Measurements from ENCODE around the gene MMP14. TPM values are rescaled to one million over a fixed set of nuclear protein-coding genes. Genes with fewer than 3 reads are reported as not detected.

Gene MMP14
- total and polyA plus RNA-seq, 2 of the 13 experiments (the other 11 are each of a cell fraction or from before 2014, with no cell fraction given) = 5.2 to 9.8 TPM

DNA sequence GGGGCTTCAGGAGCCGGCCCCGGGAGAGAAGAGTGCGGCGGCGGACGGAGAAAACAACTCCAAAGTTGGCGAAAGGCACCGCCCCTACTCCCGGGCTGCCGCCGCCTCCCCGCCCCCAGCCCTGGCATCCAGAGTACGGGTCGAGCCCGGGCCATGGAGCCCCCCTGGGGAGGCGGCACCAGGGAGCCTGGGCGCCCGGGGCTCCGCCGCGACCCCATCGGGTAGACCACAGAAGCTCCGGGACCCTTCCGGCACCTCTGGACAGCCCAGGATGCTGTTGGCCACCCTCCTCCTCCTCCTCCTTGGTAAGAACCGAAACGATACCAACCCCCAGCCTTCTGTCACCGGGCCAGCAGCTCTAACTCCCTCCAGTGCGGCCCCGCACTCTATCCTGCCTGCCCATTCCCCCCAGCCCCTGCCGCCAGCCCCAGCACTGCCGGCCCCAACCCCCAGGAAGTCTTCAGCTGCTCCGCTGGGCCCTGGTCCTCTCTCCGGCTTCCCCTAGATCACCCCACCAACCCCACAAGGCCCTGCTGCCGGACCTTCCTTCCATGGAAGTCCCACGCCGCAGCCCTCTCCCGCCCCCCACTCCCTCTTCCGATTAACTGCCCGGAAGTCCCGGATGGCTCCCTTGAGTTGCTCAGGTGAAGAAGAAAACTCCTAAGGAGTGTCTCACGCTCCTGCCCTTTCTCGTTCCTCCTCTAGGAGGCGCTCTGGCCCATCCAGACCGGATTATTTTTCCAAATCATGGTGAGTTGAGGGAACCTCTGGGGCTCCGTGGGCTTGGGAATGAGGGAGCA lies 35.8 kb downstream of the MMP14 start (continued):
- TF ChIP-seq CREBL2 (CRISPR knock-in tag; IDR thresholded peaks at IDR 0.05; ENCODE audit: borderline replicate concordance) (no peak; the same call in 1 of the 2 replicates), ZFP41 (CRISPR knock-in tag; IDR thresholded peaks at IDR 0.05; ENCODE audit: borderline replicate concordance) (no peak), U2AF1 (optimal IDR thresholded peaks at IDR 0.05; ENCODE audit: low read depth, low read length) (no peak), ZNF703 (CRISPR knock-in tag; IDR thresholded peaks at IDR 0.05; ENCODE audit: borderline replicate concordance) (no peak), AGO2 (optimal IDR thresholded peaks at IDR 0.05; ENCODE audit: low read depth, low read length) (peak; percentile 69), POLR2G (IDR thresholded peaks at IDR 0.05; ENCODE audit: low read depth, low read length) (peak; percentile 54; the same call in 1 of the 2 replicates), ZNF138 (CRISPR knock-in tag; IDR thresholded peaks at IDR 0.05; ENCODE audit: low read depth) (no peak), MAF1 (CRISPR knock-in tag; IDR thresholded peaks at IDR 0.05; ENCODE audit: borderline replicate concordance) (no peak), THAP11 (CRISPR knock-in tag; IDR thresholded peaks at IDR 0.05) (no peak; the same call in 1 of the 2 replicates), ZBTB2 (CRISPR knock-in tag; IDR thresholded peaks at IDR 0.05; ENCODE audit: low read depth) (no peak), SP1 (IDR thresholded peaks at IDR 0.05) (no peak), SP1 (CRISPR knock-in tag; IDR thresholded peaks at IDR 0.05) (peak; percentile 46; the same call in 1 of the 2 replicates), POLR2A (IDR thresholded peaks at IDR 0.05; ENCODE audit: insufficient read depth in 1 of 2, low read depth in 2 of 2, low read length in 2 of 2) (no peak), RFXAP (CRISPR knock-in tag; IDR thresholded peaks at IDR 0.05; ENCODE audit: borderline replicate concordance) (no peak; the same call in 1 of the 2 replicates)
- TF ChIP-seq, protein P1, sequence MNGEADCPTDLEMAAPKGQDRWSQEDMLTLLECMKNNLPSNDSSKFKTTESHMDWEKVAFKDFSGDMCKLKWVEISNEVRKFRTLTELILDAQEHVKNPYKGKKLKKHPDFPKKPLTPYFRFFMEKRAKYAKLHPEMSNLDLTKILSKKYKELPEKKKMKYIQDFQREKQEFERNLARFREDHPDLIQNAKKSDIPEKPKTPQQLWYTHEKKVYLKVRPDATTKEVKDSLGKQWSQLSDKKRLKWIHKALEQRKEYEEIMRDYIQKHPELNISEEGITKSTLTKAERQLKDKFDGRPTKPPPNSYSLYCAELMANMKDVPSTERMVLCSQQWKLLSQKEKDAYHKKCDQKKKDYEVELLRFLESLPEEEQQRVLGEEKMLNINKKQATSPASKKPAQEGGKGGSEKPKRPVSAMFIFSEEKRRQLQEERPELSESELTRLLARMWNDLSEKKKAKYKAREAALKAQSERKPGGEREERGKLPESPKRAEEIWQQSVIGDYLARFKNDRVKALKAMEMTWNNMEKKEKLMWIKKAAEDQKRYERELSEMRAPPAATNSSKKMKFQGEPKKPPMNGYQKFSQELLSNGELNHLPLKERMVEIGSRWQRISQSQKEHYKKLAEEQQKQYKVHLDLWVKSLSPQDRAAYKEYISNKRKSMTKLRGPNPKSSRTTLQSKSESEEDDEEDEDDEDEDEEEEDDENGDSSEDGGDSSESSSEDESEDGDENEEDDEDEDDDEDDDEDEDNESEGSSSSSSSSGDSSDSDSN (CRISPR knock-in tag; IDR thresholded peaks at IDR 0.05) = peak; percentile 89
- TF ChIP-seq, protein P2, sequence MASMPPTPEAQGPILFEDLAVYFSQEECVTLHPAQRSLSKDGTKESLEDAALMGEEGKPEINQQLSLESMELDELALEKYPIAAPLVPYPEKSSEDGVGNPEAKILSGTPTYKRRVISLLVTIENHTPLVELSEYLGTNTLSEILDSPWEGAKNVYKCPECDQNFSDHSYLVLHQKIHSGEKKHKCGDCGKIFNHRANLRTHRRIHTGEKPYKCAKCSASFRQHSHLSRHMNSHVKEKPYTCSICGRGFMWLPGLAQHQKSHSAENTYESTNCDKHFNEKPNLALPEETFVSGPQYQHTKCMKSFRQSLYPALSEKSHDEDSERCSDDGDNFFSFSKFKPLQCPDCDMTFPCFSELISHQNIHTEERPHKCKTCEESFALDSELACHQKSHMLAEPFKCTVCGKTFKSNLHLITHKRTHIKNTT (CRISPR knock-in tag; IDR thresholded peaks at IDR 0.05) = 0 out of 2 replicates have a peak, but pooled peaks have one; percentile 1
- TF ChIP-seq, protein P3, sequence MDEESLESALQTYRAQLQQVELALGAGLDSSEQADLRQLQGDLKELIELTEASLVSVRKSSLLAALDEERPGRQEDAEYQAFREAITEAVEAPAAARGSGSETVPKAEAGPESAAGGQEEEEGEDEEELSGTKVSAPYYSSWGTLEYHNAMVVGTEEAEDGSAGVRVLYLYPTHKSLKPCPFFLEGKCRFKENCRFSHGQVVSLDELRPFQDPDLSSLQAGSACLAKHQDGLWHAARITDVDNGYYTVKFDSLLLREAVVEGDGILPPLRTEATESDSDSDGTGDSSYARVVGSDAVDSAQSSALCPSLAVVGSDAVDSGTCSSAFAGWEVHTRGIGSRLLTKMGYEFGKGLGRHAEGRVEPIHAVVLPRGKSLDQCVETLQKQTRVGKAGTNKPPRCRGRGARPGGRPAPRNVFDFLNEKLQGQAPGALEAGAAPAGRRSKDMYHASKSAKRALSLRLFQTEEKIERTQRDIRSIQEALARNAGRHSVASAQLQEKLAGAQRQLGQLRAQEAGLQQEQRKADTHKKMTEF (CRISPR knock-in tag; IDR thresholded peaks at IDR 0.05) = no peak; the same call in none of the 2 replicates
- TF ChIP-seq, protein P4, sequence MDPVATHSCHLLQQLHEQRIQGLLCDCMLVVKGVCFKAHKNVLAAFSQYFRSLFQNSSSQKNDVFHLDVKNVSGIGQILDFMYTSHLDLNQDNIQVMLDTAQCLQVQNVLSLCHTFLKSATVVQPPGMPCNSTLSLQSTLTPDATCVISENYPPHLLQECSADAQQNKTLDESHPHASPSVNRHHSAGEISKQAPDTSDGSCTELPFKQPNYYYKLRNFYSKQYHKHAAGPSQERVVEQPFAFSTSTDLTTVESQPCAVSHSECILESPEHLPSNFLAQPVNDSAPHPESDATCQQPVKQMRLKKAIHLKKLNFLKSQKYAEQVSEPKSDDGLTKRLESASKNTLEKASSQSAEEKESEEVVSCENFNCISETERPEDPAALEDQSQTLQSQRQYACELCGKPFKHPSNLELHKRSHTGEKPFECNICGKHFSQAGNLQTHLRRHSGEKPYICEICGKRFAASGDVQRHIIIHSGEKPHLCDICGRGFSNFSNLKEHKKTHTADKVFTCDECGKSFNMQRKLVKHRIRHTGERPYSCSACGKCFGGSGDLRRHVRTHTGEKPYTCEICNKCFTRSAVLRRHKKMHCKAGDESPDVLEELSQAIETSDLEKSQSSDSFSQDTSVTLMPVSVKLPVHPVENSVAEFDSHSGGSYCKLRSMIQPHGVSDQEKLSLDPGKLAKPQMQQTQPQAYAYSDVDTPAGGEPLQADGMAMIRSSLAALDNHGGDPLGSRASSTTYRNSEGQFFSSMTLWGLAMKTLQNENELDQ (CRISPR knock-in tag; IDR thresholded peaks at IDR 0.05; ENCODE audit: borderline replicate concordance) = no peak
- TF ChIP-seq, protein P5, sequence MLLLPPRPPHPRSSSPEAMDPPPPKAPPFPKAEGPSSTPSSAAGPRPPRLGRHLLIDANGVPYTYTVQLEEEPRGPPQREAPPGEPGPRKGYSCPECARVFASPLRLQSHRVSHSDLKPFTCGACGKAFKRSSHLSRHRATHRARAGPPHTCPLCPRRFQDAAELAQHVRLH (CRISPR knock-in tag; IDR thresholded peaks at IDR 0.05; ENCODE audit: borderline replicate concordance, low read depth) = 0 out of 2 replicates have a peak, but pooled peaks have one; percentile 42
